Measurements from ENCODE around the gene LHX1.

Gene LHX1

DNA sequence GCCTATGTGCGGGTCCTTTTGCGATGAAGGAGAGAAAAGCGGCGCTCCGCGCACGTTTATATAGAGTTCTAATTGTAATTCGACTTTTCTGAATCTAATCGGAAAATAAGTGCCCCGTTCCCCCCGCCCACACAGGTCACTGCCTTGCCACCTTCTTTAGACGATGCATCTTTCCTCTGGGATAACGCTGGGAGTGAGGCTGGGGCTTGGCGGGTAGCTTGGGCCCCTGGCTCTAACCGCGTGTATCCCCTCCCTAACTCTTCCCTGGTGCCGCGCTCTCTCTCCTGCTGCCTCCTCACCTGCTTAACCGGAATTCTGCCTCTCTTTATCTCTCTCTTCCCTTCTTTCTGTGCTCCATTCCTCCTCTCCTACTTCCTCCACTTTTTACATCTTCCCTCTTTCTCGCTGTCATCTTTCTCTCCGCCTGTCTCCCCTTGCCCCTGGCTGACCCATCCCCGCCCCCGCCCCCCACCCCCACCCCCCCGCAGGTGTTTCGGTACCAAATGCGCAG lies 2.6 kb downstream of the LHX1 start:
- DNase-seq = no peak

DNA sequence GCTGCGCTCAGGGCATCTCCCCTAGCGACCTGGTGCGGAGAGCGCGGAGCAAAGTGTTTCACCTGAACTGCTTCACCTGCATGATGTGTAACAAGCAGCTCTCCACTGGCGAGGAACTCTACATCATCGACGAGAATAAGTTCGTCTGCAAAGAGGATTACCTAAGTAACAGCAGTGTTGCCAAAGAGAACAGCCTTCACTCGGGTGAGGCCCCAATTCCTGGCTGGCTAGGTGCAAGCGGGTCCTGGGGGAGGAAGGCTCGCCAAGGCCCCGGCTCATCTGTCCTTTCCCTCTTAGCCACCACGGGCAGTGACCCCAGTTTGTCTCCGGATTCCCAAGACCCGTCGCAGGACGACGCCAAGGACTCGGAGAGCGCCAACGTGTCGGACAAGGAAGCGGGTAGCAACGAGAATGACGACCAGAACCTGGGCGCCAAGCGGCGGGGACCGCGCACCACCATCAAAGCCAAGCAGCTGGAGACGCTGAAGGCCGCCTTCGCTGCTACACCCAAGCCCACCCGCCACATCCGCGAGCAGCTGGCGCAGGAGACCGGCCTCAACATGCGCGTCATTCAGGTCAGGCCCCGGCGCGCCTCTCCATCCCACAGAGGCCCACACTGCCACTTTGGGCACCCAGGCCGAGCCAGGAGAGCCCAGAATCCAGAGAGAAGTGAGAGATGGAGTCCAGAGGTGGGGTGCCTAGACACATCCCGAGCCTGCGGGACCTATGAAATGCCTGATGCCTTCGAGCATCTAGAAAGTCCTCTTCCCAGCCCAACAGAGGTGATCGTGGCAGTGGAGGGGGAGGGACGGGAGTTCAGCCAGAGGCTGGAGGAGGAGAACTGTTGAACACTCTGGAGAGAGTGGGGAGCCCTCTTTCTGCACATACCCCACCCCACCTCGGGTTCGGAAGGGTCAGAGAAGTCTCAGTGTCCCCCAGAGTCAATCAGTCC lies 3.3 kb downstream of the LHX1 start:
- no peak for DNase-seq

DNA sequence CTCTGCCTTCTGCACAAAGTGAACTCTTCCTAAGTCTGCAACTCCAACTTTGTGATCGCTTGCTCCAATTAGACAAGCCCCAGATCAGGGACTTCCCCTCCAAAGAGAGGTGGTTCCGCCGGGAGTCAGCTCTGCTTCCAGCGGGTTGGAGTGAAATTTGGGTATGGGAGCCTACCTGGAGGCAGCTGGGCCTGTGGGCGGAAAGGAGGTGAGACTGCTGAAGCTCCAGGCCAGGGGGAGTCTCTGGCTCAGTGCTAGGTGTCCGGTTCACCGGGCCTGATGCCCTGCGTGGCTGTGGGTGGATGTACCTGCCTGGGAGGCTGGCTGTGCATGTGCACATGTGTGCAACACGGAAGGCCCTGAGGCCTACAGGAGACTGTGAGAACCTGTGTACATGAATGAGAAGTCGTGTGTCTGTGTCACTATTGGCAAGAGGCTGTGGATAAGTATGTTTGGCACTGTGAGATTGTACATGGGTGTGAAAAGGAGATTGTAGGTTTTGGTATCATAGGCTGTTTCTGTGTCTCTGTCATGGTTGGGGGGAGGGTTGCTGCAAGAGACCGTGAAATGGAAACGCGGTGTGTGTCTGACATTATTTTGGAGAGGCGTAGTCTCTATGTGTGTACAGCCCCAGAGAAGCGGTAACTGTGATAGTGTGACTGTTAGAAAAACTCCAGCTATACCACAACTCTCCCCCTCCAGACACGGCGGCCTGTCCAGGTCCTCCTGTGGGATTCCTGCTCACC lies 4.2 kb downstream of the LHX1 start:
- no peak for DNase-seq

DNA sequence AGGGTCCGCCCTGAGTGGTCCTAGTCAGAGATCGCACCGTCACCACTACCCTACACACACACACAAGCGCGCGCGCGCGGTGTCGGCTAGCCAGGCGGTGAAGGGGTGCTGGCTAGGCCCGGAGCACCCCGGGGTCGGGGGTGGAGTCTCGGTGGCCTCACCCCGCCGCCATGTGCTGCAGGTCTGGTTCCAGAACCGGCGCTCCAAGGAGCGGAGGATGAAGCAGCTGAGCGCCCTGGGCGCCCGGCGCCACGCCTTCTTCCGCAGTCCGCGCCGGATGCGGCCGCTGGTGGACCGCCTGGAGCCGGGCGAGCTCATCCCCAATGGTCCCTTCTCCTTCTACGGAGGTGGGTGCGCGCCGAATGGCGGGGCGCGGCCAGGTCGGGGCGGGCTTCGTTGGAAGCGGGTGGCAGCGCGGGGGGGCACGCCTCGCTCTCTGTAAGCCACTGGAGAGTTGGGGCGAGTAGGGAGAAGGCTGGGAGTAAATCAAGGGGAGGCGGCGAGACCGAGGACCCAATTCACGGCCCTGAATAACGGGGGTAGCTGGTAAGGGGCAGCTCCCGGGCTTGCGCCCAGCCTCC lies 4.8 kb downstream of the LHX1 start:
- no peak for DNase-seq

DNA sequence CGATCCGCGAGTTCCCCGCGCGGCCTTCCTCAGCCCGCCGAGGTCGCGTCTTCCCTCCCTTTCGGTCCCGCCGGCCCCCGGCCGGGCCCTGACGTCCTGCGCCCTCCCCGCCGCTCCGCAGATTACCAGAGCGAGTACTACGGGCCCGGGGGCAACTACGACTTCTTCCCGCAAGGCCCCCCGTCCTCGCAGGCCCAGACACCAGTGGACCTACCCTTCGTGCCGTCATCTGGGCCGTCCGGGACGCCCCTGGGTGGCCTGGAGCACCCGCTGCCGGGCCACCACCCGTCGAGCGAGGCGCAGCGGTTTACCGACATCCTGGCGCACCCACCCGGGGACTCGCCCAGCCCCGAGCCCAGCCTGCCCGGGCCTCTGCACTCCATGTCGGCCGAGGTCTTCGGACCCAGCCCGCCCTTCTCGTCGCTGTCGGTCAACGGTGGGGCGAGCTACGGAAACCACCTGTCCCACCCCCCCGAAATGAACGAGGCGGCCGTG lies 5.4 kb downstream of the LHX1 start:
- no peak for DNase-seq

DNA sequence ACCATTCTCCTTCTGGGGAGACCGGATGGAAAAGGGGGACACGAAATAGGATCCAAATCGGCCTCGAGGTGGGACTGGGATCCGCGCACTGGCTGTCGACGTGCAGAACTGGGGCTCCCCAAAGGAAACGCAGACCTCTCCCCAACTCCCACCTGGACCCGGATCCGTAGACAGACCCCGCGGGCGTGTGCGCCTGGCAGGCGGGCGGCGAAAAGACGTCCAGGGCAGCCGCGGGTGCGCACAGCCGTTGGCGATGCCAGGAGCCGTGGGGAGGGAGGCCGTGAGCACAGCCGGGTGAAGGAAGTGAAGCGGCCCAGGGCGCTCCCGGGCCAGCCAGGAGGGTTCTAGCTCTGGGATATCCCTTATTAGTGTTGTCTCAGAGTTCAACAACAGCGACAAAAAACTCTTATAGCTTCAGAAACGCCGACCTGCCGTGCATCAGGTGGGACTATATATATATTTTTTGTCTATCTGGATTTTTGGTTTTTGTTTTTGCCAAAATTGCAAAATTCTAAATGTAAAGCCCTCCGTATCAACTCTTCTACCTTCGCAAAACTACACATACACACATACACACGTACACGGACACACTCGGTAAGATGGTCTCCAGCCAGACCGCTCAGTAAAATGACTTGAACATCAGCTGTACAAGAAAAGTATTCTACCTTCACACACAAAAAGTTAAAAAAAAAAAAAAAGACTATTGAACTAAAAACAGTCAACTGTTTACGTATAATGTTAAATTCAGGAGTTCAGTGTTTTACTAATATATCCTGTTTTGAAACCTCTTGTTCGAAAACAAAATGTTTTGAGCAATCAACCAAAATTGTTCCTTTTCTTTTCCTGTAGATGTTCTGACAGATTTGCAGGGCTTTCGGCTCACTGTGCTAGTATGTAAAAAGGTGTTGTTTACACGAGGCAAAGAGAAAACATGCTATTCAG lies 6.2 kb downstream of the LHX1 start:
- DNase-seq = no peak

DNA sequence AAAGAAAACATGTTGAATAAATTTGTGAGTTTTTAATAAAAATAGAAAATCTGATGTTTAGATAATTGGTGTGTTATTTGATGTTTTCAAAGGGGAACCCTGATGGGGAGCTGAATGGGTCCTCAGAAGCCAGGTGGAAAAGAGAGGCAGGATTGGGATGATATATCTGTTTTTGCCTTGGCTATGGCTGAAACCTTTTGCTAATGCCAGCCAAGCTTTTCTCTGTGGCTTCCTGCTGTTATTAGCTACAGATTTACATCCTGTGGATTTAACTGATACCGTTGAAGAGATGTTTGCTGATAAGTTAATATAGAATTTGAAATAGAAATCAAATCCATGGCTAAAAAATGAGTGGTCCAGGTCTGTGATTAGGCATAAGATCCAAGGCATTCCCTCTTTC lies 7.3 kb downstream of the LHX1 start:
- DNase-seq = no peak

DNA sequence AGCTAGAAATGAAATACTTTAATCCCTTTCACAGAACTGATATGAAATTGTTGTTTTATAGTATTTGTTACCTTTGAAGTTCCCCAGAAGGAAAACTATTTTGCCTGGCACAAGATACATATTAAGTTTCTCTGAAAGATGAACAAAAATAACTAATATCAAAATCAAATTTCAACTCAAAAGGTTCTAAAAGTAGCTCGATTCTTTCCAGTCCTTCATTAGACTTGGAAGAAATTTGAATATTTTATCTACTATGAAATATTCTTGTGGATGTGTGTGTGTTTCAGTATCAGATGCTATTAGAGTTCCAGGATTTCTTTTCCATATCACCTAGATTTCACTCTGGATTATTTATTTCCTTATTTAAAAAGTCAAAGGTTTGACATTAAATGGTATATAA lies 7.9 kb downstream of the LHX1 start:
- no peak for DNase-seq

DNA sequence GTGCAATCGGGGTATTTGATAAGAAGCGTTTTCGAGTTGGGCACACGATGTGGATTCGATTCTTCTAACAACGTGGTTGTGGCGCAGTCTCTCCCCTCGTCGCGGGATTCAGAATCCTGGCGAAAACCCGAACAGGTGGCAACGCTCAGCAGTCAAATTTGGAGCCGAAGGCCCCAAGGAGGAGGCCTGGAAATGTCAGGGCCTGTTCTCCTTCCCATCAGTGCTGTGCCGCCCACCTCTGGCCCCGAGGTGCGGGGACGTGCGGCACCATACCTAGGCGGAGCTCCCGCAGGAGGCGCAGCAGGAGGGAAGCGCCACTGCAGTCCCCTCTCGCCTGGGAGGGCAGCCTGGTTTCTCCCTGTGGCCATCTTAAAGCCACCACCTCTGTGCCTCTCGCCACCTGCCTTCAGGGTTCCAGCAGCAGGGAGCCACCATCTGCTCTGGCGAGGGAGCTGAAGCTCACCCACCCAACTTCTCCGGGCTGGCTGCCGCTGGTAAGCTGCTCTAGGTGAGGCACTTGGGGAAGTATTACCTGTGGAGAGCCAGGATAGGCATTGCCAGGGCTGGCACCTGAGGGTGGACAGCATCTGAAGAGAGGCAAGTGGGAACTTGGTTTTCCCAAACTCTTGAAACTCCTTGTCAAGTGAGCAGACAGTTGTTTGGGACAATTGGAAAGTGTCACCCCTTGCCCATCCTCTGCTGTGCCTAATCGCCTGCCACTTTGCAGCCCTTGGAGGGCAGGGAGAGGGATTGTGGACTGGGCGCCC lies 8.9 kb downstream of the LHX1 start:
- DNase-seq = no peak

DNA sequence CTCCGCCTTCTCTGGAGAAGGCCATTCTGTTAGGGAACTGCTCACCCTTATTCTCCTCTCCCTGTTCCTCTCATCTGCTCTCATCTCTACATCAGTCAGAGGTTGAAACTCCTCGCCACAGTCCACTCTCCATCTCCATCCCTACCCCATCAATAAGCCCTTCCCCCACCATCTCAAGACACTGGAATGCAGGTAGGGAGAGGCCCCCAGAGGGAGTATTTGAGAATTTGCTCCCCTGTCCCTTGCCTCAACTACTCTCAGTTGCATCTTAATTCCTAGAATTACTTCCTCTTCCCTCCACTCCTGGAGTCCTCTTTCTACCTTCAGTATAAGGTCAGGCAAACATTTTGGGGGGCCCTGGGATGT lies 9.4 kb downstream of the LHX1 start:
- no peak for DNase-seq

DNA sequence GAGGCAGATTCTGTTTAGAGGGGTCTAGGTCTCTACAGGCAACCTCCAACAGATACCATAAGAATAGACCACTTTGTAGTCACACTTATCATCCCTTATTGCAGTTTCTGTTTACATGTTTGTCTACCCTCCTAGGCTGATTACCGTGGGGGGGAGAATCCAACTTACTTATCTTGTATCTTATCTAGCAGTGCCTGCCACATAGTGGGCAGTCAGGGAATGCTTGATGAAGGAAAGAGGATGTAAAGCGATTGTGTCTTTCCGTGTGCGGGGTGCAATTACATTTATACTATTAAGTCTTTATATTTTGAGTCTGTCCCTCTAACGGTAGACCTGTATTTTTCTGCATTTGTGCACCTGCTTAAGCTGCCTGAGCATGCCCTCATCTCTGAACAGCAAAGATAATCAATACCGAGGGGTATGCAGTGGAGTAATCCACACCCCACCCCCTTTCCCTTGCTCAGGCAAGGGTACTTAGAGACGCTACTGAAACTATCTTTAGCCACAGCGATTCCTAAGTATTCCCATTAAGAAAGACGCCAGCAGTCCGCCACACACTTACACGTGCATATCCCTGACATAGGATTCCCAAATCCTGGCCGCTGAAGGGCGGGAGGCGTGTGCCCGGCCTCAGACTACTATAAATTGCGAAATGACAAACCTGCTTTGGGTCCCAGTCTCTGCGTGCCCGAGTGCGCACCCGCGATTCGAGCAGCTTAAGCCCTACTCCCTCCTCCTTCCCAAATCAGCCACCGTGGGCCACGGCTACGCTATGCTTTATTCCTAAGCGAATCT lies 10.8 kb downstream of the LHX1 start:
- no peak for DNase-seq

DNA sequence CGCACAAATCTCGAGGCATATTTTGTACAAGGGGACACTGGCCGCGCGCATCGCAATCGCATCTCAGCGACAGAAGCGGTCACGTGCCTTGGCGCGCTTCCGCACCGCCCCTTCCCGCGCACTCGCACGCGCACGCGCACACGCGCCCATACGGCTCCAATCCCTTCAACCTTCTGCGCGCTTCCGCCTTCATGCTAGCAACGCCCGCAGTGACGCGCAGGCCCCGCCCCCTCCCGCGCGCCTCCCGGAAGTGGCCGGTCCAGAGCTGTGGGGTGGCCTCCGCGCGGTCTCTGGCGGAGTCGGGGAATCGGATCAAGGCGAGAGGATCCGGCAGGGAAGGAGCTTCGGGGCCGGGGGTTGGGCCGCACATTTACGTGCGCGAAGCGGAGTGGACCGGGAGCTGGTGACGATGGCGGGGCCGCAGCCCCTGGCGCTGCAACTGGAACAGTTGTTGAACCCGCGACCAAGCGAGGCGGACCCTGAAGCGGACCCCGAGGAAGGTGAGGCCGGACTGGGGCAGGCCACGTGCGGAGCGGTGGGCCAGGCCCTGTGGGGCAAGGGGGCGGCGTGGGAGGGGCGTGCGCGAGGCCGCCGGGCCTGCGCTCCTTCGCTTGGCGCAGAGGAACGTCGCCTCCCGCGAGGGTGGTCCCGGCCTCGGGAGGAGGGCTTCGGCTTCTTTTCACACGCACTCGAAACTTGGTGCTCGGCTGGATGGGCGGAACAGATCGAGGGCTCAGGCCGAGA lies 11.6 kb downstream of the LHX1 start, which contains the start of gene AATF:
Gene AATF (plus strand): TSS at position 238 of the 744 bp plus-strand sequence. CDS start 172 bp downstream, at position 410.
- DNase-seq = peak; percentile 89

DNA sequence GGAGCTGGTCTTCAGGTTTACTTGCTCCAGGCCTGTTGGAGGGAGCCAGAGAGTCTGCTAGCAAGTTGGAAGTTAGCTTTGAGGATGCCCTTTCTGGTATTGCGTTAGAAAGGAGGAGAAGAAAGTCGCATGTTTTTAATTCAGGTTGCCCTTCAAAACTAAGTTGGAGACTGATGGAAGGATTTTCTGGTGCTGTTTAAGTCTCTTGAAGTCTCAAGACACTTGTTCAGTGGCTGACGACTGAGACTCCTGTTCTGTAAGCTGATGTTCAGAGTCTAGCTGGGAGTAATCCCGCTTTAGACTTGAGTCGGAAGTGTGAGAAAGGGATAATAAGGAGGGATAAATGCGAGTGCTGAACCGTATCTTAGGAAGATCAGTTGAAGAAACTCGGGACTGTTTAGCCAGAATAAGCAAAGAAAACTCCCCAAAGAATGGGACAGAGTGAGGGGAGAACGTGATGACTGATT lies 12.2 kb downstream of the LHX1 start:
- no peak for DNase-seq

DNA sequence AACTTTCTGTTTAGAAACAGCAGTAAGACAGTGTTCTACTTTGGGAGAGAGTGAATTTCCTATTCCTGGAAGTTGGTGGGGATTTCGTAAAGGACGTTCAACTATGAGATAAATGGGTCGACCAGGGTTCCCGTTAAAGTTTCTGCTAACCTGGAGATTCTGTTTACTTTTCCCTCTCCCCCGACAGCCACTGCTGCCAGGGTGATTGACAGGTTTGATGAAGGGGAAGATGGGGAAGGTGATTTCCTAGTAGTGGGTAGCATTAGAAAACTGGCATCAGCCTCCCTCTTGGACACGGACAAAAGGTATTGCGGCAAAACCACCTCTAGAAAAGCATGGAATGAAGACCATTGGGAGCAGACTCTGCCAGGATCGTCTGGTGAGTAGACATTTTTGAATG lies 12.8 kb downstream of the LHX1 start:
- DNase-seq = no peak

DNA sequence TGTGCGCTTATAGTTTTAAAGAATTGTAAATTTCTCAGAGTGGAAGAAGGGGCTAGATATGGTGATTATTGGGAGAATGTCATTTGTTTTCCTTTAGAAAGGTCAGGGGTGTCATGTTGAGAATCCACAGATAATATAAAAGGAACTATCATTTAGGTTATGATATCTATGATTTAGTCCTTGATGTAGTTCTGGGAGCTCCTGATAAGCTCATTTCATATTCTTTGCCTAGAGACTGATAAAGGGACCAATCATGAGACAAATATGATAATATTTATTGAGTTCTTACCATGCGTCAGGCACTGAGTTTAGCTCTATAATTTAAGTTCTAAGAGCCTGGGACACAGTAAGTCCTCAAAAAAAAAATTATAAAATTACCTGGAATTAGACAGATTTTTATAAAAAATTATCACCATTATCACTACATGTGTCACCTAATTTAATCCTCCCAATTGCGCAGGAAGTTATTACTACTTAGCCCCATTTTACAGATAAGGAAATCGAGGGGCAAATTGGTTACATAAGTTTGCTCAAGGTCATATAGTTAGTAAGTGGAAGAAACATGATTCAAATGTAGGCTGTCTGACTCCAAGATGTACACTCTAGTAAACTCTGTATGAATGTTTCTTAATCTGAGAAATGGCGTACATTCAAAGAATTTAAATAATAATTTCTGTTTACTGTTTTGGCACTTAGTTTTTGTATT lies 14.0 kb downstream of the LHX1 start:
- no peak for DNase-seq

DNA sequence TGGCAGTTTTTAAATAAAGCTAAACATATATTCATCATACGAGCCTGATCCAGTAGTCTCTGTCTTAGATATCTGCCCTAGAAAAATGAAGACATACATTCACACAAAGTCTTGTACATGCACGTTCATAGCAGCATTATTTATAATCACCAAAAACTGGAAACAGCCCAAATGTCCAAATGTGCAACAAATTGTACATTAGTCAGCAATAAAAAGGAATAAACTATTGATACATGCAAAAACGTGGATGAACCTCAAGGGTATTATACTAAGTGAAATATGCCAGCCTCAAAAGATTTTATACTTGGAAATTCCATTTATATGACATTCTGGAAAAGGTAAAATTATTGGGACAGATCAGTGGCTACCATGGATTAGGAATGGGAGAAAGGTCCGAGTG lies 34.2 kb downstream of the LHX1 start:
- DNase-seq = no peak

DNA sequence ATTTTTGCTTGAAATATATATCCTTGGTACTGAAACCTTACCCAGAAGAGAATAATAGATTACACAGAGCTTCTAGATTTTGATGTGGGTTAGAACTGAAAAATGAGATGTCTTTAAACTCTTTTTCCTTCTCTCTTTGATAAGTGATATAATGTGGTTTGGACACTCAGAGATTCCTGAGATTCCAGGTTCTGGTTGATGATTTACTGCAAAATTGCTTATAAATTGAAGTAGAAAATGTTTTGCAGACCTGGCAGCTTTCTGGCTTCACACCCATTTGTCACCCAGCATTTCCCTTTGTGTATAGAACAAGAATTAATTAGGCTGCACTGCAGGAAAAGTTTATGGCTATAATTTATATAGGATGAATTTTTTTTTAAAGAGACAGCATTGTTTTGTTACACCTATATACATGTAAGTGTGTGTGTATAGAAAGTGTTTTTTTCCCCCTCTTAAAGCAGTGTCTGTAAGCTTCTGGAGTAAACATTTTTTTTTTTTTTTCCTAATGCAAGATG lies 35.0 kb downstream of the LHX1 start:
- DNase-seq = no peak

DNA sequence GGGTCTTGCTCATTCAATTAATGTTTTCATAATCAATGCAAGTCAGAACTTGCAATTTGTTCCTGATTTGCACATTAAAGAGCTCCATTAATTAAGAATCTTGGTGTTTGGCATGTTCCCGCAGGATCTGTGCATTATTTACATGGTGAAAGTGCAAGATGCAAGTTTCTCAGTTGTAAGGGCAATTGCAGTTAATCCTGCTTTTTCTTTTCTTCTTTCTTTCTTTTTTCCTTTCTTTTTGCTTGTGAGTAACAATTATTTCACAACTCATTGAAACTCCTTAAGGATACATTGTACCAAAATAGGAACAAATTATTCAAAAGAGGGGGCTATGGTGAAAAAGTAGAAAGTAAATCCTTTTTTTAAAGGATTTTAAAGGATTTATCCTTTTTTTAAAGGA lies 35.6 kb downstream of the LHX1 start:
- no peak for DNase-seq
